Germinal center (tissue), 1 donor: ENCODE data around the gene ST6GAL1.
"Not testable (repeated sequence)": the region's sequence is repeated elsewhere in the genome, so short reads cannot be mapped to it uniquely, and the experiment has no call there.

Source experiments
- DNase-seq: peaks from one replicate; pipeline ENCODE4 v3.0.0; 2012; ENCODE audit warnings: mixed read lengths, low spot score

The ST6GAL1 gene

GRCh38 chr3:186971106-186971505 lies 40.8 kb downstream of the ST6GAL1 start:
- DNase-seq: not testable (repeated sequence)

GRCh38 chr3:186971578-186971977 lies 41.3 kb downstream of the ST6GAL1 start:
- no peak for DNase-seq

GRCh38 chr3:186973702-186974101 lies 43.4 kb downstream of the ST6GAL1 start:
- DNase-seq: no peak

GRCh38 chr3:186974824-186975313 lies 44.5 kb downstream of the ST6GAL1 start:
- no peak for DNase-seq

DNA sequence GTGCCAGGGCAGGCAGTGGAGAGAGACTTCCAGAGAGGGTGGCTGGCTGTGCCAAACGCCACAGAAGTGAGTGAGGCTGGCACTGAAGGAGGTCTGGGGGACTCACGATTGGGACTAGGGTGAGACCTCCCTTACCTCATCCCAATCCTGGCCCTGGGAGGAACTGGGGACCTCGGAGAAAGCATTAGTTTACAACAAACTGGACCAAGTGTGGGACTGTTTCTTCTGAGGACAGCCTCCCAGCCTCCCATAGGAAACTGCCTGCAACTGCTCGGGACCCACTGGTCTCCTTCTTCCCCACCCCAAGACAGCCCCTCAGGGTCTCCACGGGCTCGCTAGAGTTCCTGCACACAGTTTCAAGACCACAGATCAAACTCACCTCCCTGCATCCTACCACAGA lies 45.4 kb downstream of the ST6GAL1 start:
- DNase-seq: no peak

DNA sequence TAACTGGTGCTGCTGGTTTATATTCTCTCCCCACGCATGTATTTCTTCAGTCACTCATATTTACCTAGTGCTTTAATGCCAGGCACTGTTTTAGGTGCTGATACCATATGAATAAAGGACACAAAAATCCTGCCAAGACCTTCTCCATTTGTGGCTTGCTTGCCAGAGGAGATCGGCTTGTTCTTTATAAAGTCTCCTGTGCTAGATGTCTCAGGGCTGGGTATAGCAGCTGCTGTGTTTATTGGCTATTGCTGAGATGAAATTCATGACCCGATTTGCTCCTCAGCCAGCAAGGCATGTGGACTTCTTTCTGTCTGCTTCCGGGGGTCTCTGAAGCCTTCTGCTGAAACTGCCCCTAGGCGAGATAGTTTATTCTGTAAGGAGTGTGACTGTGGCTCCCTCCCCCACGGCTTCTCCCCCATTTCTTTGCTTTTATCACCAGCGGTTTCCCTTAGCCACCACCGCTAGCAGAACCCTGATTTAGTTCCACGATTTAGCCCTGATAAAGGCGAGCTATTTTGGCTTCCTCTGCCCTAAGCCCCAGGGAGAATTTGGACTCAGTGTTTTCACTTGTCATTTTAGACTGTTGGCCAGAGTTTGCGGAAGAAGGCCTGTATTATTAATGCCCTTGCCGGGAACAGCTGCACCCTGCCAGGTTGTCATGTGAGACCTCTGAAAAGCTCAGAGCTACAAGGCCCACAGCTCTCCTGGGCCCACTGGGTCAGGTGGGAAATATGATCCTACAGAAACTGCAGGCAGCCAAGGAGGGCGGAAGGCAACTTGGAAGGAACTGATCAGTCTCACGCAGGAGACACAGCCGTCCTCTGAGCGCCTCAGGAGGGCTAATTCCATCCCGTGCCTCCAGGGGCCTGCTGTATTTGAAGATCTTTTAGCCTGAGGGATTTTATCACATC lies 46.8 kb downstream of the ST6GAL1 start:
- DNase-seq: no peak

DNA sequence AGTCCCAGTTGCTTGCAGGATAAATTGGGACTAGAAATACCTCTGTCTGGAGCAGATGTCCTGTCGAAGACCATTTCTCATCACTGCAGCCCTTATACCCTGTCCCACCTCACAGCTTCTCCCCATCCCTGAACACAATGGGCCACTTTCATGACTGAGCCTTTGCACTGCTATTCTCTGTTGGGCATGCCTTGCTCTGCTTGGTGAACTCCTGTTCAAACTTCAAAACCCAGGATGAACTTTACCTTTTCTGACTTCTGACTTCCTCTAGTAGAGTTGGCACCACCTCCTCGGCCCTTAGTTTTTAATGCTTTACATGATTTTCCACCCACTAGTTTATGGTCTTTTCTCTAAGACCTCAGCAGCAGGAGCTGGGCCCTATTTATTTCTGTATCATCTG lies 48.4 kb downstream of the ST6GAL1 start:
- DNase-seq: no peak

DNA sequence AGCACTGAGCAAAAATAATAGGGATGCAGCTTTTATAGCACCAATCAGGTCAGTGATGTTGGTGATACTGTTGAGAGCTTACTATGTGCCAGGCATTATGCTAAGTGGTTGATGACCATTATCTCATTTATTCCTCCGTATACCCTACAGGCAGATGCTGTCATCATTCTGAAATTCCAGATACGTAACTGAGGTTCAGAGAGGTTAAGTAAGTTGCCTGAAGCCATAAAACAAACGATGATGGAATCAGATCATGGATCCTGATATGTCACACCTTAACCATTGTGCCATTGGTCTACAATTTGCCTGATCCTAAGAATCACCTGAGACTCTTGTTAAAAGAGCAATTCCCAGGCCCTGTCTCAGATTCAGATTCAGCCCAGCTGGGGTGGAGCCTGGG lies 49.5 kb downstream of the ST6GAL1 start:
- DNase-seq: no peak

GRCh38 chr3:186980989-186981388 lies 50.7 kb downstream of the ST6GAL1 start:
- DNase-seq: no peak

- DNase-seq: no peak
Observed at GRCh38 chr3:186983659-186984058, 53.3 kb downstream of the ST6GAL1 start.

GRCh38 chr3:186984064-186984463 lies 53.7 kb downstream of the ST6GAL1 start:
- DNase-seq: no peak

GRCh38 chr3:186985661-186986364 lies 55.5 kb downstream of the ST6GAL1 start:
- peak; percentile 65 for DNase-seq

GRCh38 chr3:186986406-186986805 lies 56.1 kb downstream of the ST6GAL1 start:
- no peak for DNase-seq

DNA sequence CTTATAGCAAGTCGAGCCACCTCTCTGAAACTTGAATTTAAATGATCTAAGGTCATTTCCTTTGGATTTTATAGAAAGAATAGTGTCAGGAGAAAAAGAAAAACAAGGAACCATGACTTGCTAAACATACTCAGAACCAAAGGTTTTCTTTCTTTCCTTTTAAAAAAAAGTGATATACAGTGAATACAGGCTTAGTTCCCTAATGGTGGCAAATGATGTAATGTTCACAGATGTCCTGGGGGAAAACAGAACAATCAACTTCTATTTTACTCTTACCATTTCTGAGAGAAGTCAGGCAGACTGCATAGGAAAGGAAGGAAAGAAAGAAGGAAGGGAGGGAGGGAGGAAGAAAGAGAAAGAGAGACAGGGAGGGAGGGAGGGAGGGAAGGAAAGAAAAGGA lies 56.5 kb downstream of the ST6GAL1 start:
- no peak for DNase-seq

DNA sequence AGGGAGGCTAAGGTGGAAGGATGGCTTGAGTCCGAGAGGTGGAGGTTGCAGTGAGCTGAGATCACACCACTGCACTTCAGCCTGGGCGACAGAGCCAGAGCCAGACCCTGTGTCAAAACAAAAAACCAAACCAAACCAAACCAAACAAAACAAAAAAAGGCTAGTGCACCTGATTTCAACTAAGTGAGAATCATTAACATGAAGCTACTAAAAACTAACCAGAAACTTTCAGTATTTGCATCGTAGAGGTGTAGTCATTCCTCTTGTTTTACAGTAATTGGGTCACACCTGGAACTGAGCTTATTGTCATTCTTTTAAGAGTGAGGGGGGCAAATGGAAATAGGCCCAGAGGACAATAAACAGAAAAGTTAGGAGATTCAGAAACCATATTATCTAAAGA lies 58.5 kb downstream of the ST6GAL1 start:
- no peak for DNase-seq

- DNase-seq: no peak
Observed at GRCh38 chr3:186989429-186989828, 59.1 kb downstream of the ST6GAL1 start.

GRCh38 chr3:186990277-186990676 lies 60.0 kb downstream of the ST6GAL1 start:
- DNase-seq: no peak

- no peak for DNase-seq
Observed at GRCh38 chr3:186990878-186991308, 60.6 kb downstream of the ST6GAL1 start.

DNA sequence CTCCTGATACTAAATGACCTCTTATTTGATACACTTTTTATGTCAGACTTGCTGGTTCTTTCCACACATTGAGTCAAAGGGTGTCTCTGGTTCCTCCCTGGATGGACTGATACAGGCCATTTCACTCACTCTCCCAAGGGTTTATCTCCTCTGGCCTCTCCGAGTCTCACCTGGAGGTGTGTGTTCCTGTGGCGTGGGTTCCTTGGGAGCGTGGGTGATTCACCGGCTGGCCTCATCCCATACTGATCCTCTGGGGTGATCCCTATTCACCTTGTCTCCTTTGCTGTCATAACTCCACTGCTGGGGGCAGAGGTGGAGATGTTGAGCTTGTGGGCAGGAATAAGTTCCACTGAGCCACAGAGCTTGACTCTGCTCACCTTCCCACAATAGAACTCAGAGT lies 61.1 kb downstream of the ST6GAL1 start:
- no peak for DNase-seq

GRCh38 chr3:186992096-186992495 lies 61.8 kb downstream of the ST6GAL1 start:
- DNase-seq: not testable (repeated sequence)

- no peak for DNase-seq
Observed at GRCh38 chr3:186993210-186993782, 63.0 kb downstream of the ST6GAL1 start.
